Measurements from ENCODE around the gene MORC4.

Gene MORC4

GRCh38 chrX:106899276-106899675 lies 100.7 kb downstream of the MORC4 start:
- H3K27me3 ChIP-seq (ENCODE audit: control insufficient read depth, insufficient read depth, low read length) = peaks cover 32% of the 10 kb centered on the region

GRCh38 chrX:106898462-106898861 lies 101.5 kb downstream of the MORC4 start:
- Histone ChIP-seq H3K27me3 (ENCODE audit: control insufficient read depth, insufficient read depth, low read length) (peaks cover 29% of the 10 kb centered on the region), H3K9ac (ENCODE audit: low read length) (no peak overlapping the region), H3K27ac (ENCODE audit: low read depth, low read length) (no peak overlapping the region), H3K4me1 (ENCODE audit: control insufficient read depth, insufficient read depth, low read length) (peaks cover 14% of the 10 kb centered on the region), H3K4me3 (ENCODE audit: low read depth, low read length) (no peak overlapping the region), H3K9me3 (ENCODE audit: control insufficient read depth, insufficient read depth, low read depth, low read length) (no peaks in the 10 kb centered on the region), H3K36me3 (ENCODE audit: control insufficient read depth, insufficient read depth, low read length) (no peaks in the 10 kb centered on the region)

More at GRCh38 chrX:106899276-106899675, 100.7 kb downstream of the MORC4 start:
- peaks cover 14% of the 10 kb centered on the region for H3K4me1 ChIP-seq (ENCODE audit: control insufficient read depth, insufficient read depth, low read length)
- no peaks in the 10 kb centered on the region for H3K36me3 ChIP-seq (ENCODE audit: control insufficient read depth, insufficient read depth, low read length)
- no peak overlapping the region for H3K9ac ChIP-seq (ENCODE audit: low read length)
- no peak overlapping the region for H3K27ac ChIP-seq (ENCODE audit: low read depth, low read length)
- H3K4me3 ChIP-seq (ENCODE audit: low read depth, low read length) = no peak overlapping the region
- H3K9me3 ChIP-seq (ENCODE audit: control insufficient read depth, insufficient read depth, low read depth, low read length) = no peaks in the 10 kb centered on the region

- H3K9ac ChIP-seq (ENCODE audit: low read length) = no peak overlapping the region
- no peaks in the 10 kb centered on the region for H3K9me3 ChIP-seq (ENCODE audit: control insufficient read depth, insufficient read depth, low read depth, low read length)
- H3K4me1 ChIP-seq (ENCODE audit: control insufficient read depth, insufficient read depth, low read length) = peaks cover 14% of the 10 kb centered on the region
- H3K27ac ChIP-seq (ENCODE audit: low read depth, low read length) = no peak overlapping the region
- H3K4me3 ChIP-seq (ENCODE audit: low read depth, low read length) = no peak overlapping the region
- H3K36me3 ChIP-seq (ENCODE audit: control insufficient read depth, insufficient read depth, low read length) = no peaks in the 10 kb centered on the region
- peaks cover 23% of the 10 kb centered on the region for H3K27me3 ChIP-seq (ENCODE audit: control insufficient read depth, insufficient read depth, low read length)
Measured at GRCh38 chrX:106897259-106897658, 102.8 kb downstream of the MORC4 start.

GRCh38 chrX:106894978-106895452 lies 105.0 kb downstream of the MORC4 start:
- peaks cover 14% of the 10 kb centered on the region for H3K4me1 ChIP-seq (ENCODE audit: control insufficient read depth, insufficient read depth, low read length)
- H3K9me3 ChIP-seq (ENCODE audit: control insufficient read depth, insufficient read depth, low read depth, low read length) = no peaks in the 10 kb centered on the region
- no peak overlapping the region for H3K27ac ChIP-seq (ENCODE audit: low read depth, low read length)
- no peak overlapping the region for H3K4me3 ChIP-seq (ENCODE audit: low read depth, low read length)
- no peaks in the 10 kb centered on the region for H3K36me3 ChIP-seq (ENCODE audit: control insufficient read depth, insufficient read depth, low read length)
- H3K9ac ChIP-seq (ENCODE audit: low read length) = no peak overlapping the region
- peaks cover 10% of the 10 kb centered on the region; the same call in 1 of the 2 replicates for H3K27me3 ChIP-seq (ENCODE audit: control insufficient read depth, insufficient read depth, low read length)

- Histone ChIP-seq H3K4me1 (ENCODE audit: control insufficient read depth, insufficient read depth, low read length) (peaks cover 14% of the 10 kb centered on the region), H3K27me3 (ENCODE audit: control insufficient read depth, insufficient read depth, low read length) (peaks cover 9% of the 10 kb centered on the region; the same call in 1 of the 2 replicates), H3K36me3 (ENCODE audit: control insufficient read depth, insufficient read depth, low read length) (no peaks in the 10 kb centered on the region), H3K9ac (ENCODE audit: low read length) (no peak overlapping the region), H3K4me3 (ENCODE audit: low read depth, low read length) (no peak overlapping the region), H3K9me3 (ENCODE audit: control insufficient read depth, insufficient read depth, low read depth, low read length) (no peaks in the 10 kb centered on the region), H3K27ac (ENCODE audit: low read depth, low read length) (no peak overlapping the region)
Measured at GRCh38 chrX:106894392-106894909, 105.6 kb downstream of the MORC4 start.

GRCh38 chrX:106891762-106892460 lies 108.1 kb downstream of the MORC4 start:
- Histone ChIP-seq H3K27me3 (ENCODE audit: control insufficient read depth, insufficient read depth, low read length) (peaks cover 13% of the 10 kb centered on the region; the same call in 1 of the 2 replicates), H3K36me3 (ENCODE audit: control insufficient read depth, insufficient read depth, low read length) (no peaks in the 10 kb centered on the region), H3K9me3 (ENCODE audit: control insufficient read depth, insufficient read depth, low read depth, low read length) (no peaks in the 10 kb centered on the region), H3K27ac (ENCODE audit: low read depth, low read length) (no peak overlapping the region), H3K4me3 (ENCODE audit: low read depth, low read length) (no peak overlapping the region), H3K4me1 (ENCODE audit: control insufficient read depth, insufficient read depth, low read length) (peaks cover 7% of the 10 kb centered on the region), H3K9ac (ENCODE audit: low read length) (no peak overlapping the region)

All from HUES6 (cell line).